ENCODE measurements around the gene MLIP.

Gene MLIP

GRCh38 chr6:54285595-54285994, 174.4 kb downstream of the MLIP start:
- Histone ChIP-seq H3K36me3 (ENCODE audit: control insufficient read depth in 1 of 2, insufficient read depth in 2 of 2, low read length in 2 of 2) (no peaks in the 10 kb centered on the region), H3K4me1 (ENCODE audit: control insufficient read depth in 1 of 2, insufficient read depth in 2 of 2, low read length in 2 of 2) (no peaks in the 10 kb centered on the region), H3K27ac (ENCODE audit: low read depth, low read length) (no peak overlapping the region), H3K4me3 (ENCODE audit: low read depth in 1 of 2, low read length in 2 of 2) (no peak overlapping the region), H3K27me3 (ENCODE audit: control insufficient read depth in 1 of 2, insufficient read depth in 2 of 2, low read length in 2 of 2) (no peaks in the 10 kb centered on the region), H3K9me3 (ENCODE audit: control insufficient read depth in 1 of 2, low read length in 2 of 2) (no peaks in the 10 kb centered on the region), H3K9ac (ENCODE audit: low read depth in 1 of 2, low read length in 2 of 2) (no peak overlapping the region)

DNA sequence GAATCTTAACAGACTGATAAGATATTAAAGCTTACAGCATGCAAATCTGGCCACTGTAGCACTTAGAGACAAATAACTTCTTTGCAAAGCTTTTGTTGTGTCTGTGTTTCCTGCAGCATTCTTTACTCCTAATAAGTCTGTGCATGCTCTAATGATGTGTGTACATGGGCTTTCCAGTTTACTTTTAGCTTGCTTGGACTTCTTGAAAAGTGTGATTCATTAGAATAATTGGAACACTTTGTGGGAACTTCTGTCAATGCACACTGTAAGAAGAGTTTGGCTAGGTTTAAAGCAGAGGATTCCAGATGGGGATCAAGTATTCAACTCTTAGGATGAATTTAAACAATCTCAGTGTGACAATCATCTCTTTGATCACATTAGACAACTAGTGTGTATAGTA, 174.9 kb downstream of the MLIP start:
- Histone ChIP-seq H3K4me1 (ENCODE audit: control insufficient read depth in 1 of 2, insufficient read depth in 2 of 2, low read length in 2 of 2) (no peaks in the 10 kb centered on the region), H3K27ac (ENCODE audit: low read depth, low read length) (no peak overlapping the region), H3K4me3 (ENCODE audit: low read depth in 1 of 2, low read length in 2 of 2) (no peak overlapping the region), H3K27me3 (ENCODE audit: control insufficient read depth in 1 of 2, insufficient read depth in 2 of 2, low read length in 2 of 2) (no peaks in the 10 kb centered on the region), H3K9ac (ENCODE audit: low read depth in 1 of 2, low read length in 2 of 2) (no peak overlapping the region), H3K36me3 (ENCODE audit: control insufficient read depth in 1 of 2, insufficient read depth in 2 of 2, low read length in 2 of 2) (no peaks in the 10 kb centered on the region), H3K9me3 (ENCODE audit: control insufficient read depth in 1 of 2, low read length in 2 of 2) (no peaks in the 10 kb centered on the region)

DNA sequence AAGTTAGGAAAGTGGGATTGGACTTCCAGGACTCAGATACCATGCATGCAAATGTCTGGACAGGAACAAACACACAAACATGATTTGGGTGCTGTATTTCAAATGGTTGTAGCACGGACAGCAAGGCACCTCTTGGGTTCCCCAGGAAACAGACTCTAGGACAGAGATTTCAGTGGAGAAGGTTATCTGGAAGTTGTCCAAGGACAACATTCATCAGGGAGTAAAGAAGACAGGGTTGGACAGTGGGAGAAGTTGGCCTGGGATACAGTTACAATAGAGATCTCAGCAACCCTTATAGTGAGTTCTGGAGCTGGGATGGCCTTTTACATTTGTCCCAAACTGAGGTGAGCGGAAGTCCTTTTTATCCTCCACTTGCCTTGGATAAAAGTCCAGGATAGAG, 177.2 kb downstream of the MLIP start:
- Histone ChIP-seq H3K36me3 (ENCODE audit: control insufficient read depth in 1 of 2, insufficient read depth in 2 of 2, low read length in 2 of 2) (no peaks in the 10 kb centered on the region), H3K4me3 (ENCODE audit: low read depth in 1 of 2, low read length in 2 of 2) (no peak overlapping the region), H3K4me1 (ENCODE audit: control insufficient read depth in 1 of 2, insufficient read depth in 2 of 2, low read length in 2 of 2) (no peaks in the 10 kb centered on the region), H3K9ac (ENCODE audit: low read depth in 1 of 2, low read length in 2 of 2) (no peak overlapping the region), H3K9me3 (ENCODE audit: control insufficient read depth in 1 of 2, low read length in 2 of 2) (no peaks in the 10 kb centered on the region), H3K27me3 (ENCODE audit: control insufficient read depth in 1 of 2, insufficient read depth in 2 of 2, low read length in 2 of 2) (no peaks in the 10 kb centered on the region), H3K27ac (ENCODE audit: low read depth, low read length) (no peak overlapping the region)

- no peaks in the 10 kb centered on the region for H3K9me3 ChIP-seq (ENCODE audit: control insufficient read depth in 1 of 2, low read length in 2 of 2)
- no peaks in the 10 kb centered on the region for H3K27me3 ChIP-seq (ENCODE audit: control insufficient read depth in 1 of 2, insufficient read depth in 2 of 2, low read length in 2 of 2)
- H3K4me1 ChIP-seq (ENCODE audit: control insufficient read depth in 1 of 2, insufficient read depth in 2 of 2, low read length in 2 of 2), result no peaks in the 10 kb centered on the region
- no peak overlapping the region for H3K9ac ChIP-seq (ENCODE audit: low read depth in 1 of 2, low read length in 2 of 2)
- H3K4me3 ChIP-seq (ENCODE audit: low read depth in 1 of 2, low read length in 2 of 2), result no peak overlapping the region
- H3K27ac ChIP-seq (ENCODE audit: low read depth, low read length), result no peak overlapping the region
- H3K36me3 ChIP-seq (ENCODE audit: control insufficient read depth in 1 of 2, insufficient read depth in 2 of 2, low read length in 2 of 2), result no peaks in the 10 kb centered on the region
Measured at GRCh38 chr6:54289426-54289825, 178.2 kb downstream of the MLIP start.

- Histone ChIP-seq H3K27me3 (ENCODE audit: control insufficient read depth in 1 of 2, insufficient read depth in 2 of 2, low read length in 2 of 2) (no peaks in the 10 kb centered on the region), H3K9ac (ENCODE audit: low read depth in 1 of 2, low read length in 2 of 2) (no peak overlapping the region), H3K4me1 (ENCODE audit: control insufficient read depth in 1 of 2, insufficient read depth in 2 of 2, low read length in 2 of 2) (no peaks in the 10 kb centered on the region), H3K9me3 (ENCODE audit: control insufficient read depth in 1 of 2, low read length in 2 of 2) (no peaks in the 10 kb centered on the region), H3K4me3 (ENCODE audit: low read depth in 1 of 2, low read length in 2 of 2) (no peak overlapping the region), H3K36me3 (ENCODE audit: control insufficient read depth in 1 of 2, insufficient read depth in 2 of 2, low read length in 2 of 2) (no peaks in the 10 kb centered on the region), H3K27ac (ENCODE audit: low read depth, low read length) (no peak overlapping the region)
Measured at GRCh38 chr6:54291146-54291545, 179.9 kb downstream of the MLIP start.

GRCh38 chr6:54291738-54292137, 180.5 kb downstream of the MLIP start:
- Histone ChIP-seq H3K4me1 (ENCODE audit: control insufficient read depth in 1 of 2, insufficient read depth in 2 of 2, low read length in 2 of 2) (no peaks in the 10 kb centered on the region), H3K9me3 (ENCODE audit: control insufficient read depth in 1 of 2, low read length in 2 of 2) (no peaks in the 10 kb centered on the region), H3K27me3 (ENCODE audit: control insufficient read depth in 1 of 2, insufficient read depth in 2 of 2, low read length in 2 of 2) (no peaks in the 10 kb centered on the region), H3K4me3 (ENCODE audit: low read depth in 1 of 2, low read length in 2 of 2) (no peak overlapping the region), H3K36me3 (ENCODE audit: control insufficient read depth in 1 of 2, insufficient read depth in 2 of 2, low read length in 2 of 2) (no peaks in the 10 kb centered on the region), H3K27ac (ENCODE audit: low read depth, low read length) (no peak overlapping the region), H3K9ac (ENCODE audit: low read depth in 1 of 2, low read length in 2 of 2) (no peak overlapping the region)

DNA sequence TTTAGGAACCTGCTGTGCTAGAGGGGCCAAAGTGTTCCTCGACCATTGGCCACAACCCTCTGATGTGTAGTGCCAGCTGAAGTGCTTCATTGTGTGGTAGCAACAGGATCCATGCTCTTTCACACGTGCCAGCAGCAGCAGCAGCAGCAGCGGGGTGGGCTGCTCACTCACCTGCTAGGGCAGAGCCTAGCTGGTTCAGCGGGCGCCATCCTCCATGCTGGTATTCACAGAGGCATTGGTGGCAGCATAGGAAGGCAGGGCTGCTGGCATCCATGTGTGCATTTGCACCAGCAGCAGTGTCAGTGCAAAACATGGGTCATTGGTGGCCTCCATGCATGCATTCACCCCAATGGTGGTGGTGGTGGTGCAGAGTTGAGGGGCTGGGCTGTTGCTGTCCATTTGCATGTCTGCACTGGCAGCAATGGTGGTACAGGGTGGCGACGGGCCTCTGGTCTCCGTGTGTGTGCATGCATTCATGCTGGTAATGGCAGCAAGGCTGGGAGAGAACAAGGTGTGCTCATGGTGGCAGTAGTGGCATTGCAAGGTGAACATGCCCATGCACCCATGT, 183.8 kb downstream of the MLIP start:
- Histone ChIP-seq H3K27me3 (ENCODE audit: control insufficient read depth in 1 of 2, insufficient read depth in 2 of 2, low read length in 2 of 2) (no peaks in the 10 kb centered on the region), H3K9me3 (ENCODE audit: control insufficient read depth in 1 of 2, low read length in 2 of 2) (no peaks in the 10 kb centered on the region), H3K36me3 (ENCODE audit: control insufficient read depth in 1 of 2, insufficient read depth in 2 of 2, low read length in 2 of 2) (no peaks in the 10 kb centered on the region), H3K27ac (ENCODE audit: low read depth, low read length) (no peak overlapping the region), H3K9ac (ENCODE audit: low read depth in 1 of 2, low read length in 2 of 2) (no peak overlapping the region), H3K4me3 (ENCODE audit: low read depth in 1 of 2, low read length in 2 of 2) (no peak overlapping the region), H3K4me1 (ENCODE audit: control insufficient read depth in 1 of 2, insufficient read depth in 2 of 2, low read length in 2 of 2) (no peaks in the 10 kb centered on the region)

- Histone ChIP-seq H3K27me3 (ENCODE audit: control insufficient read depth in 1 of 2, insufficient read depth in 2 of 2, low read length in 2 of 2) (no peaks in the 10 kb centered on the region), H3K4me1 (ENCODE audit: control insufficient read depth in 1 of 2, insufficient read depth in 2 of 2, low read length in 2 of 2) (no peaks in the 10 kb centered on the region), H3K4me3 (ENCODE audit: low read depth in 1 of 2, low read length in 2 of 2) (no peak overlapping the region), H3K27ac (ENCODE audit: low read depth, low read length) (no peak overlapping the region), H3K36me3 (ENCODE audit: control insufficient read depth in 1 of 2, insufficient read depth in 2 of 2, low read length in 2 of 2) (no peaks in the 10 kb centered on the region), H3K9ac (ENCODE audit: low read depth in 1 of 2, low read length in 2 of 2) (no peak overlapping the region), H3K9me3 (ENCODE audit: control insufficient read depth in 1 of 2, low read length in 2 of 2) (no peaks in the 10 kb centered on the region)
Measured at GRCh38 chr6:54299542-54300269, 188.5 kb downstream of the MLIP start.

GRCh38 chr6:54301770-54302169, 190.5 kb downstream of the MLIP start:
- Histone ChIP-seq H3K36me3 (ENCODE audit: control insufficient read depth in 1 of 2, insufficient read depth in 2 of 2, low read length in 2 of 2) (no peaks in the 10 kb centered on the region), H3K9me3 (ENCODE audit: control insufficient read depth in 1 of 2, low read length in 2 of 2) (no peaks in the 10 kb centered on the region), H3K9ac (ENCODE audit: low read depth in 1 of 2, low read length in 2 of 2) (no peak overlapping the region), H3K4me3 (ENCODE audit: low read depth in 1 of 2, low read length in 2 of 2) (no peak overlapping the region), H3K27me3 (ENCODE audit: control insufficient read depth in 1 of 2, insufficient read depth in 2 of 2, low read length in 2 of 2) (no peaks in the 10 kb centered on the region), H3K4me1 (ENCODE audit: control insufficient read depth in 1 of 2, insufficient read depth in 2 of 2, low read length in 2 of 2) (no peaks in the 10 kb centered on the region), H3K27ac (ENCODE audit: low read depth, low read length) (no peak overlapping the region)

DNA sequence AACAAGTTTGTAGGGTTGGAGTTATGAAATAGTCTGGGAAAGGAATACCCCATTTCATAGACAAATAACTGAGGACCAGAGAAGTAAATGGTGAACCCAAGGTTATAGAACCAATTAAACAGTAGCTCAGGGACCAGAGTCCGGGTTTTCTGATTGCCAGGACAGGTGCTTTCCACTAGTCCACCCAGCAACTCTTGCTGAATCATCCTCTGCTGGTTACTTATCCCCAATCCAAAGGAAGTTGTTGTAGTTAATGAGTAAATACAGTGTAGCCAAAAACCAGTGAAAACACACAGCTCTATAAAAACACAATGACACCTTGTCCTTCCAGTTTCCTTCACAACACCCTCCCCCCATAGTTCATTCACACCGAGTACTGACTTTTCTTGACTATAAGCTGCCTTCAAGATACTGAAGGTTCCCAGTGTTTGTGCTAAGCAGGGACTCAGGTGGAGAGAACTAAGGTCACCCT, 196.2 kb downstream of the MLIP start:
- Histone ChIP-seq H3K36me3 (ENCODE audit: control insufficient read depth in 1 of 2, insufficient read depth in 2 of 2, low read length in 2 of 2) (no peaks in the 10 kb centered on the region), H3K9ac (ENCODE audit: low read depth in 1 of 2, low read length in 2 of 2) (no peak overlapping the region), H3K4me1 (ENCODE audit: control insufficient read depth in 1 of 2, insufficient read depth in 2 of 2, low read length in 2 of 2) (no peaks in the 10 kb centered on the region), H3K9me3 (ENCODE audit: control insufficient read depth in 1 of 2, low read length in 2 of 2) (no peaks in the 10 kb centered on the region), H3K27me3 (ENCODE audit: control insufficient read depth in 1 of 2, insufficient read depth in 2 of 2, low read length in 2 of 2) (no peaks in the 10 kb centered on the region), H3K4me3 (ENCODE audit: low read depth in 1 of 2, low read length in 2 of 2) (peak overlapping the region; percentile 33 to 75), H3K27ac (ENCODE audit: low read depth, low read length) (no peak overlapping the region)

Data from duodenal mucosa (tissue), 2 donors.